C1 segment of cervical spinal cord (tissue), 14 donors: ENCODE measurements around the gene CT47A1.
"Not testable (repeated sequence)": the region's sequence is repeated elsewhere in the genome, so short reads cannot be mapped to it uniquely, and the experiment has no call there.

Experiments
- DNase-seq, 14 donors: peaks; one replicate each; lab custom pipeline; 2025; lab: John Stamatoyannopoulos, UW

The CT47A1 gene

DNA sequence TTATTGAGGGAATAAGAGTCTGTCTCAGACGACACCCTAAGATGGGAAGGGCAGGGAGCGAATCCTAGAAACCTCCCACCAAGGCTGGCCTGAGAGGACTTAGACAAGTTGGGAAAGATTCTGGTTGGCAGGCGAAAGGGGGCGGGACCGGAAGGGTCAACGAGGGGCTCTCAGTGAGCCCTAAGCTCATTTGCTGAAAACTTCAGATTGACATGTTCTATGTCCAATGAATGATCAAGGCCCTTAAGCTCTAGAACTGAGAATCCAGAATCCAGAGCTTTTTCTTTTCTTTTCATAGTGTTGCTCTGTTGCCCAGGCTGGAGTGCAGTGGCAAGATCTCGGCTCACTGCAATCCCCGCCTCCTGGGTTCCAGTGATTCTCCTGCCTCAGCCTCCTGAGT, at the start of gene CT47A1:
Gene CT47A1 (minus strand): TSS at position 101 of the 400 bp plus-strand sequence. CDS start 231 bp downstream, outside the sequence.
- not testable (repeated sequence) for DNase-seq

- DNase-seq: no peak
Observed at GRCh38 chrX:121032531-121032930, 47.0 kb upstream of the CT47A1 start.

GRCh38 chrX:121030083-121030482, 44.5 kb upstream of the CT47A1 start:
- no peak for DNase-seq

DNA sequence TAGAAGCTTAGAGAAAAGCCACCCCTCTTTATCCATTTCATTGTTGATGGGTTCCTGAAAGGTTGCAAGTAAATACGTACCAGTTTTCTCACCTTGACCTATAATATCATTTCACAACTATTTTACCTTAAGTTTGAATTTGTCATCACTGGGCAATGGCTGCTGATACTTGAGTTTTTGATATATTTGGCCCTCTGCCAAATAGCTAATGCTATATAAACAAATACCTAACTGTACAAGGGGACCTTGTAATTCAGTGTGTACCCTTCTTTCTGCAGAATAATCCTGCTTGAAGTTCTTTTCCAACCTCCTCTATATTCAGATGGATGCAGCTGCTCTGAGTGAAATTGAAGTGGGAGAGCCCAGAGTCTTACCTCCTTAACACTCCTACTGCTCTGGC, 42.9 kb upstream of the CT47A1 start:
- DNase-seq: no peak

DNA sequence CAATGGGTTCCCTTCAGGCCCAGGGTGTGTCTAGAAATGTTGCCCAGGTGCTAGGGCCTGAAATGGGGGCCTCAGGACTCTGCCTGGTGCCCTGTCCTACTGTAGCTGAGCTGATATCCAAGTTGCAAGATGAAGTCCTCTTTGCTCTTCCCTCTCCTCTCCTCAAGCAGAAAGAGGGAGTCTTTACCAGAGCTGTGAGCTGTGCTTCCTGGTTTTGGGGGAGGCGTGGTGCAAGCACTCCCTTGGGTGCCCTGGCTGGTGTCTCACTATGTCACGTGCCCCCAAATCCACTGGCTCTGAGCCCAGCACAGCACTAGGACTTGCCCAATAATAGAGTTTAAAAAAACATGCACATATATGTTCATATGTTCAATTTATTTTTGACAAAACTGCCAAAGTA, 29.3 kb upstream of the CT47A1 start:
- no peak for DNase-seq

DNA sequence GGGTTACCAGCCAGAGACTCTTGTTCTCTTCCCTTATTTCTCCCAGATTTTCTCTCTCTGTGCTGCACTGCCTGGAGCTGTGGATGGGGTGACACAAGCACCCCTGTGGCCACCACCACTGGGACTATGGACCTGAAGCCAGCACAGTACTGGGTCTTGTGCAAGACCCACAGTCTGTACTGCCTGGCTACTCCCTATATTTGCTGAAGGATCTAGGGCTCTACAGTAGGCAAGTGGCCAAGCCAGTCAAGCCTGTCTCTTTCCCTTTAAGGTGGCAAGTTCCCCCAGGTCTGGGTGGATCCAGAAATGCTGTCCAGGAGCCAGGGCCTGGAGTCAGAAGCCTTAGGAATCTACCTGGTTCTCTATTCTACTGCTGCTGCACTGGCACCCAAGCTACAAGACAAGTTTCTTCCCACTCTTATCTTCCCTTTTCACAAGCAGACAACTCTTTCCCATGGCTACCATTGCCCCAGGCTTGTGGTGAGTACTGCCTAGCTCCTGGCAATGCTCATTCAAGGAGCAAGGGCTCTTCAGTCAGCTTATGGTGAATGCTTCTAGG, 28.4 kb upstream of the CT47A1 start:
- no peak for DNase-seq

GRCh38 chrX:121011254-121011653, 25.7 kb upstream of the CT47A1 start:
- no peak for DNase-seq

DNA sequence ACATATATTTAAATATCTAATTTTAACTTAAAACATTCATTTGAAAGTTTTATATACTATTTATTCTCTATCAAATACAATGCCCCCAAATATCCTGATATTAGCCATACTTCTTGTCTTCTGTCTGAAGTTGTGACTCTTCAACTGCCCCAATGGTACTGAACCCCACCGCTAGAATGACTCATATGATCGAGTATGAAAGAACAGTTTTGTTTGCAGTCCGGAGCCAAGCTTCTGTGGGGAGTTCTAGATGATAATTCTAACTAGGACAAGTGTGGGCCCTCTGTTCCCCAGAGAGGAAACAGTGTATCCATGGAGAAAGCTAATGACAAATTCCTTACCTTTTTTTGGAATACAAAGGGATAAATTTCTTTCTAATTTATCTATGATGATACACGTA, 24.7 kb upstream of the CT47A1 start:
- peak in 1 of 14 donors; percentile 1 for DNase-seq

DNA sequence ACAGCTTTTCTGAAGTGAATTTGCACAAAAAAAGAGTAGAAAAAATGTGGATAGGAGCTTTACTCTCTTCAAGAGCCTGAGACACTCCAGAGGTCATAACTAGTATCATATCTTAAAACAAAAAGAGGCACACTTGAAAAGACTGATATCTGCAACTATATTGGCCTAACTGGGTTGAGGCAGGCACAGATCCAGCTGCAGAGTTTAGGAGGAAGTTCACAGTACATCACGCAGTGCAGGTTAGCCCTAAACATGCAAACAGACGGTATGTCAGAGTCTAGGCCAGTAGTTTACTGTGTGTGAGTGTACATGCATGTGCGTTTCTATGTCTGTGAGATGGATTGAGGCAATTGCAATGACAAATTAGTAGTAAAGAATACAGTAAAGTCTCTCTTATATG, 24.2 kb upstream of the CT47A1 start:
- DNase-seq: no peak

- no peak for DNase-seq
Observed at GRCh38 chrX:121008920-121009319, 23.4 kb upstream of the CT47A1 start.

- no peak for DNase-seq
Observed at GRCh38 chrX:121000589-121000988, 15.0 kb upstream of the CT47A1 start.

GRCh38 chrX:120999413-120999812, 13.9 kb upstream of the CT47A1 start:
- DNase-seq: no peak

GRCh38 chrX:120956500-120956899, 29.1 kb downstream of the CT47A1 start, which contains the start of gene CT47A7:
TSS of gene CT47A7 (minus strand) at chrX:120956600. CDS start at chrX:120956345, 255 bp downstream.
- not testable (repeated sequence) for DNase-seq
